Activated naive CD4-positive, alpha-beta T cell treated with anti-CD3 and anti-CD28 coated beads, Interleukin-2, amount 50 U/mL, for 72 hours (primary cell): Measurements from ENCODE around the gene PYGM. TPM values are rescaled to one million over a fixed set of nuclear protein-coding genes. Genes with fewer than 3 reads are reported as not detected.

Source experiments
- ATAC-seq, 2 donors: fragments of 150-1000 bp; cut with Tn5 transposase; 2 replicates each; pipeline ENCODE4 v1.10.0; 2021; ENCODE audit warnings: mild to moderate bottlenecking in 2 of 2, moderate library complexity in 2 of 2
- DNase-seq, 2 donors: peaks; one replicate each; pipeline ENCODE4 v3.0.0; 2021 to 2022; ENCODE audit warnings: low spot score in 2 of 2
- H3K27ac Mint-ChIP-seq, 2 donors: one replicate each; pipeline ENCODE4 v1.8.0; 2022; ENCODE audit warnings: mild to moderate bottlenecking in 2 of 2, mixed read lengths in 2 of 2
- H3K36me3 Mint-ChIP-seq, 2 donors: one replicate each; pipeline ENCODE4 v1.8.0; 2022; ENCODE audit warnings: mixed read lengths in 2 of 2
- H3K9me3 Mint-ChIP-seq, 2 donors: one replicate each; pipeline ENCODE4 v1.8.0; 2022; ENCODE audit warnings: mixed read lengths in 2 of 2
- total RNA-seq, 2 donors: library from RNA; stranded (reverse); gene quantifications; one replicate each; pipeline ENCODE4 v1.2.3, GENCODE V29; 2022

PYGM gene
- total RNA-seq, 2 donors from 2014 or later, result 0.87 to 2.3 TPM

DNA sequence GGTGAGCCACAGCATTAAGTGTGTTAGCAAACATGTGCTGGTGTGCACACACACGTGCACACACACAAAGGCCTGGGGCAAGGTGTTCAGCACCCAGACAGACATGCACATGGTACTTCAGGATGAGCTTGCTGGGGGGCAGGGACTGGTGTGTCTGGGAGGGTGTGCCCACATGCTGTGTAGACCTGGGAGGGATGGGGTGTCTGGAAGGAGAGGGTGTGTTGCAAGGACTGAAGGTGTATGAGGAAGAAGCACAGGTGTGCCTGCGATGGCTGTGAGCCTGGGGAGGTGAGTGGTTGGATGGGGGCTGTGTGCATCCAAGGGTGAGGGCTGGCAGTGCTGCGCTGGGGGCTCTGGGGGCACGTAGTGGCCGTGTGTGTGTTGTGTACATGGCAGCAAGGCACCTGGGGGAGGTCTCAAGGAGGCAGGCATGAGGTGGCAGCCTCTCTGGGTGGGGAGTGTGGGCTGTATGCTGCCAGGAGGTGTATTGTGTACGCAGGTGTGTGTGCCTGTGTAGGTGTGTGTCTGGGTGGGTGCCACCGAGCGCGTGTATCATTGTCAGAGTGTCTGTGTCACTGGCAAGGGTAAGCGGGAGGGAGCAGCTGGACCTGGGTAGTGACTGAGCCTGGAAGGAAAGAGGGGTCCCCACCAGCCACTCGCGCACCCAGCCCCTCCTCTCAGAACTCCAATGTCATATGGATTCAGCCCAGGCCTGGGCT, 39.0 kb downstream of the PYGM start:
- Mint-ChIP-seq H3K9me3 (no peaks in the 10 kb centered on the region), H3K27ac (no peak overlapping the region), H3K36me3 (no peaks in the 10 kb centered on the region)
- no peak for ATAC-seq
- DNase-seq, result no peak

- Mint-ChIP-seq H3K36me3 (no peaks in the 10 kb centered on the region), H3K27ac (no peak overlapping the region), H3K9me3 (no peaks in the 10 kb centered on the region)
- ATAC-seq (no peak), DNase-seq (no peak)
Observed at GRCh38 chr11:64720167-64720566, 39.6 kb downstream of the PYGM start.

GRCh38 chr11:64719406-64719805, 40.4 kb downstream of the PYGM start:
- H3K9me3 Mint-ChIP-seq, result no peaks in the 10 kb centered on the region
- ATAC-seq (no peak), DNase-seq (no peak)
- H3K27ac Mint-ChIP-seq, result no peak overlapping the region
- no peaks in the 10 kb centered on the region for H3K36me3 Mint-ChIP-seq

DNA sequence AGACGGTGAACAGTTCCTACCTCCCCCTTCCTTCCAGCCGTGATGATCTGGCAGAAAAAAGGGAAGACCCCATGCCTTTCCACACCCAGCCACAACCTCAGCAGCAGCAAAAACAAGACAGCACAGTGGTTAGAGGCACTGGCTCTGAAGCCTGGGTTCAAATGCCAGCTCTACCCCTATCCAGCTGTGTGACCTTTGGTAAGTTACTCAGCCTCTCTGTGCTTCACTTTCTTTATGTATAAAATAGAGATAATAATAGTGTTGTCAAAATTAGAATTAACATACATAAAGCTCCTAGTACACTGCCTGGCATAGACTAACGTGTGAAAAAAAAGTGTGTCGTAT, 41.0 kb downstream of the PYGM start:
- DNase-seq (no peak), ATAC-seq (no peak)
- Mint-ChIP-seq H3K36me3 (no peaks in the 10 kb centered on the region), H3K27ac (no peak overlapping the region), H3K9me3 (no peaks in the 10 kb centered on the region)

DNA sequence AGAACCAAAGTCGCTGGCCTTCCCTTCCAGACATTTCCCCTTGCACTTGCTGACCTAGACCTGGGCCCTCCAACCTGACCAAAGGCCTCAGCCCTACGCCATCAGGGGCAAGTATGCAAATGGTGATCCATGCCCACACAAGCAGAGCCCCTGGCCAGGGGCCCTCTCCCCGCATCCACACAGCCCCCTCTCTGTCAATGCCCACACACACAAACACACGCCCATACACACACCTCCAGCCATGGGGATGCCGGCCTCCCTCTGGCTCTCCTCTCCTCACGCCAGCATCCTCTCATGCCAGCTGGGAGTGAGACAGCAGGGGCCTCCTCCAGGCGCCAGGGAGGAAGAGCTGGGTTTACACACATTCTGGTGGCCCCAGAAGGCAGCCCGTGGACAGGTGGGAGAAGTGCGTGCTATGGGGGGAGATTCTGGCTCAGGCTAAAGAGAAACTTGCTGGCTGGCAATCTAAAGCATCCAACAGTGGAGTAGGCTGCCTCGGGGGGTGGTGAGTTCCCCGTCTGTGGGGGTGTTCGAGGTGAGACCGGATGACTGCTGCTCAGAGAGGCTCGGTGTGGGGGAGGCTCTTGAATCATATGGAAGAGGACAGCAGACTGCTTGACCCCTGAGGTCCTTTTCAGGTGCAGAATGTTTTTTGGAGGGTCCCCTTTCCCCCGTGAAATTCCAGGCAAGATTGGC, 41.5 kb downstream of the PYGM start:
- H3K36me3 Mint-ChIP-seq, result no peaks in the 10 kb centered on the region
- ATAC-seq (no peak), DNase-seq (no peak)
- no peaks in the 10 kb centered on the region for H3K9me3 Mint-ChIP-seq
- no peak overlapping the region for H3K27ac Mint-ChIP-seq

DNA sequence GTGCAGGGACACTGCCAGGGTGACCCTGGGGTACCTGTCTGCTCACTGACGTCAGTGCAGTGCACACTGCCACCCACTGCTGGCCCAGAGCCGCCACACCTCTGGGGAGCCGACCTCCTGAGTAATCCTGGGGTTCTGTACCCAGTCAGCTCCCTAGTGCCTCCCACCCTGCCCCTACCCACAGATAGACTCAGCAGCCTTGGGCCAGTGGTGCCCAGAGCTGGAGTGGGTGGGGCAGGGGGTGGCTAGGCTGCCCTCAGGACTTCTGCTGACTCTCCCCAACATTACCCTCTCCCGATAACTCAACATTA, 42.6 kb downstream of the PYGM start:
- DNase-seq (no peak), ATAC-seq (no peak)
- Mint-ChIP-seq H3K9me3 (no peaks in the 10 kb centered on the region), H3K27ac (no peak overlapping the region), H3K36me3 (peaks cover 0 to under 1% of the 10 kb centered on the region in 2 donors)

DNA sequence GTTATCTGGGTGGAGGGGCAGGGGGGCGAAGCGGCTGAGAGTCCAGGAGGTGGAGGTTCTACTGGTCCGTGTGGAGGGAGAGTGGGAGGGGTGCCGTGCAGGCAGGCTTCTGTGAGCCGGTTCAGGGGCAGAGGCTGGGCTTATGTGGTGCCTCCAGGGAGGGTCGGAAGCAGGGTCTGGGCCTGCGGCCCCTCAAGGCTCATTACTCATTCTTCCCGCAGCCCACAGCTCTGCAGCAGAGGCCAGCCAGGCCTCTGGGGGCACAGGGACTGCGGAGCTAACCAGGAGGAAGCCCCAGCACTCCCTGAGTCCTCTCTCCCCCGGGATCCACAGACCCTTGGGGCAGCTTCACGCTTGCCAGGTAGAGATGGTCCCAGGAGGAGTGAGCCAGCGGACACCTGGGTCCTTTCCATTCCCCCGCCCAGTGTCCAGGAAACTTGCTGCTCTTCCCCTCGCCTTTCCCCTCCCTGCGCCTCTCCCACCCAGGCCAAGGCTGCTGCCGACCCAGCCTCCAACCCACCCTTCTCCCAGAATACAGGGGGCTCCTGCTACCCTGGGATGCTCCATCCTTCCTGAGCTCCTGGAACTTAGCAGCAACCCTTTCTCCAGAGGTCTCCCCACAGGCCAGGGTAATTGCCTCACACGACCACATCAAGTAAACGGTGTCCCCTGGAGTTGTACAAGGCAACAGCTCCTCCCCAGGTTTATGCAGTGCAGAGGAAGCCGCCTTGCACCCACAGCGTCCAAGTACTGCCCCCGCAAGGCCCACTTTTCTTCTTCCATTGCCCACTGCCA, 43.1 kb downstream of the PYGM start:
- Mint-ChIP-seq H3K9me3 (no peaks in the 10 kb centered on the region), H3K36me3 (peaks cover 0 to 6% of the 10 kb centered on the region in 2 donors), H3K27ac (no peak overlapping the region)
- DNase-seq (no peak), ATAC-seq (no peak)

DNA sequence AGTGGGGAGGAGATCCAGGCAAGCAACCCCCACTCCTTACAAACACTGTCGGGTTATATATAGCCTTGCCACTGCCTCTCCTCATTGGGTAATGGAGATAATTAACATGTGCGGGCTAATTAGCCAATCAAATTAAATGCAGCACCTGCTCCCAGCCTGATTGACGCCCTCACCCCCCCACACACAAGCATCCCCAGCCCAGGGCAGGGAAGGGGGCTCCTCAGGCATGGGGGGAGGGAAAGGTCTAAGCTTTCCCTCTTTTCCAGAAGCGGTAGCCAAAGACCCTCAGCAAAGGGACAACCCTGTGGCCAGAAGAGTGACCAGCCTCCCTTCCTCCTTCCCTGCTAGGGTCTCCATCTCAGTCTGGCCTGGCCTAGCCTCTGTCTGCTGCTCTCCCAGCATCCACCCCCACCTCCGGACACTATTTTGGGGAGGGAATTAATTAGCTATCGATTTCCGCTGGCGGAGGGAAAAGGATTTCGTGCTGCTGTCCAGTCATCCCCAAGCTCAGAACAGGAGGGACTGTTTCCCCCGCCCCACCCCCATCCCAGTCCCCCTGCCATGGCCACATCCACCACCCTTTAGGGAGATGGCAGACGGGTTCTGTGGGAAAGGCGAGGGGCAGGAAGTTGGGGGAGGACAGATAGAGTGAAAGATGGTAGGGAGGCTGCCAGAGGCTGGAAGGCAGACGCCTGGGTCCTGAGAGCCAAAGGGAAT, 43.9 kb downstream of the PYGM start:
- Mint-ChIP-seq H3K36me3 (peaks cover 0 to 8% of the 10 kb centered on the region in 2 donors), H3K27ac (no peak overlapping the region), H3K9me3 (no peaks in the 10 kb centered on the region)
- ATAC-seq (no peak), DNase-seq (no peak)

DNA sequence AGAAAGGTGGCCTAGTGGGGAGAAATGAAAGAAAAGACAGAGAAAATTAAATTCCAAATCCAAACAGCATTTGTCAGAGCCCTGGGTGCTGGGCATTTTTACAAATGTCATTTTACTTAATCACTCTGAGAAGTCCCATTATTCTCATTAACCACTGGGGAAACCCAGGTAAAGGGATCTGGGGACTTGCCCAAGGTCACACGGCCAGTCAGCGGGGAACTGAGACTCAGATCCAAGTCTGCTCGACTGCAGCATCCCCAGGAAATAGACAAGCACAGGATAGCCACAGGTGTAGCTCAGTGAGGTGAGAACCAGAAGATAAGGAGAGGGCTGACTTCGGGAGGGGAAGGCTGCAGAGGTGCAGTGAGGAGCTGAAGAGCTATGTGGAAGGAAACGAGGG, 44.7 kb downstream of the PYGM start:
- Mint-ChIP-seq H3K36me3 (peaks cover 0 to 8% of the 10 kb centered on the region in 2 donors), H3K27ac (no peak overlapping the region), H3K9me3 (no peaks in the 10 kb centered on the region)
- DNase-seq (no peak), ATAC-seq (no peak)

DNA sequence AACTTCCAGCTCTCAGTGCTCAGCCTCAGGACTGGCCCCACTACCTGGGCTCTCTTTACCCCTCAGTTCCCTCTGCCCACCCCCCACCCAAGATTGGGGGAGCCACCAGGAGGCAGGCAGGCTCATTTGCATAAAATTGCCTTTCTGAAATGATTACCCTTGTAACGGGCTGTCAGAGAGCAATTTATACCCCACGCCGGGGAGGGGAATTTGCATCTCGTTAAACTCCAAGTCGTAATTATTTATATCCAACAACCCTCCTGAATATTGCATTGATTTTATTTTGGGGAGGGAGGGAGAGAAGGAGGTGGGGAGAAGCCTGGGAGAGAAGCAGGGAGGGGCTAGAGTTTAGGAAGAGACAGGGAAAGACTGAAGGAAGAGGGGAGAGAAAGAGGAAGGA, 45.1 kb downstream of the PYGM start:
- no peaks in the 10 kb centered on the region for H3K9me3 Mint-ChIP-seq
- H3K27ac Mint-ChIP-seq, result no peak overlapping the region
- no peak for DNase-seq
- ATAC-seq, result no peak
- H3K36me3 Mint-ChIP-seq, result peaks cover 0 to 8% of the 10 kb centered on the region in 2 donors

- Mint-ChIP-seq H3K27ac (no peak overlapping the region), H3K9me3 (no peaks in the 10 kb centered on the region)
Observed at GRCh38 chr11:64713781-64714363, 45.9 kb downstream of the PYGM start.

DNA sequence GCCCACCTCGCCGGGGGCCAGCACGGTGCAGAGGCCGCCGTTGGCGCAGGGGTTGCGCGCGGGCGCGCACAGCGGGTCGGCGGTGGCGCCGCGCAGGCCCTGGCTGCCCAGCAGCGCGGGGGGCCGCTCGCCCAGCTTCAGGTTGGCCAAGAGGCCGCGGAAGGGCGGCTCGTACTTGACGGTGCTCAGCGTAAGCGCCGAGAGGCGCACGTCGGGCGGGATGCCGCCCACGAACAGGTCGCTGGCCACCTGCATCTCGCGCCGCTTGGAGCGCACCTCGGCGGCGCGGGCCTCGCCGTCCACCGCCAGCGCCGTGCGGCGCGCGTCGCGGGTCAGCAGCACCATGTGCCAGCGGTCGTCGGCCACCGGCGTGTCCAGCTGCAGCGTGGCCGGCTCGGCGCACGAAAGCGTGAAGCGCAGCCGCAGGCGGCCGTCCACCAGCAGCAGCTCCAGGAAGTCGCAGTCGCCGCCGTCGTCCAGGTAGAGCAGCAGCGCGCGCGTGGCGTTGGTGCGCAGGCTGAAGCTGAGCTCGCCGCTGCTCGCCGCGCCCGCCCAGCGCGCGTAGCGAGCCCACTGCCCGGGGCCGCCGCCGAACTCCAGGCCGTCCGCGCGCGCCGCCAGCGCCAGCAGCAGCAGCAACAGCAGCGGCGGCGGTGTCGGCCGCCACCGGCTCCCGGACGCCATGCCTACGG, 46.6 kb downstream of the PYGM start:
- Mint-ChIP-seq H3K36me3 (peaks cover 0 to 8% of the 10 kb centered on the region in 2 donors), H3K27ac (no peak overlapping the region), H3K9me3 (no peaks in the 10 kb centered on the region)
- DNase-seq, result peak in 1 of 2 donors; percentile 30
- ATAC-seq, result peak in 1 of 2 donors; percentile 29

More at GRCh38 chr11:64713781-64714363, 45.9 kb downstream of the PYGM start:
- ATAC-seq (peak in 1 of 2 donors; percentile 2), DNase-seq (no peak)
- peaks cover 0 to 8% of the 10 kb centered on the region in 2 donors for H3K36me3 Mint-ChIP-seq

DNA sequence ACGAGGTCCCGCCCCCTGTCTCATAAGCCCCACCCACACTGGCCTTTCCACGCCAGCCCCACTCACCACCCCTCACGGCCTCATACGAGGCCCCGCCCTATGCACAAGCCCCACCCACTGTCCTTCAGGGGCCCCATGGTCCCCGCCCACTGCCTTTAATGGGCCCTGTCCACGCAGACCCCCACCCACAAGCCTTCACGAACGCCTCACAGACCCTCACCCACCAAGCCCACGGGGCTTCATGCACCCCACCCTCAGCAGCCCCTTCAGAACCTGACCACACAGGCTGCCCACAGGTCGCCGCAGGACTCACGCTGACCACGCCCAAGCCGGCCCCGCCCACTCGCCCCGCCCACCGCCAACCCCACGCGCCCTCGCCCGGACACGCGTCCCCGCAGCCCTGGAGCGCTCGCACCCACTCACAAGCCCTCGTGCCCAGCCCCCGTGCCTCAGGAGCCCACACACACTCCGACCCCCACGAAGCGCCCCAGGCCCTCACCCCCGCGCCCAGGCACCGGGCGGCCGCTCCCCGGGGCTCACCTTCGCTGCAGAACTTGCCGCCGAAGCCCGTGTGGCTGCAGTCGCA, 47.3 kb downstream of the PYGM start:
- ATAC-seq (peak in 1 of 2 donors; percentile 43), DNase-seq (no peak)
- no peaks in the 10 kb centered on the region for H3K9me3 Mint-ChIP-seq
- H3K27ac Mint-ChIP-seq, result no peak overlapping the region
- peaks cover 0 to 8% of the 10 kb centered on the region in 2 donors for H3K36me3 Mint-ChIP-seq

DNA sequence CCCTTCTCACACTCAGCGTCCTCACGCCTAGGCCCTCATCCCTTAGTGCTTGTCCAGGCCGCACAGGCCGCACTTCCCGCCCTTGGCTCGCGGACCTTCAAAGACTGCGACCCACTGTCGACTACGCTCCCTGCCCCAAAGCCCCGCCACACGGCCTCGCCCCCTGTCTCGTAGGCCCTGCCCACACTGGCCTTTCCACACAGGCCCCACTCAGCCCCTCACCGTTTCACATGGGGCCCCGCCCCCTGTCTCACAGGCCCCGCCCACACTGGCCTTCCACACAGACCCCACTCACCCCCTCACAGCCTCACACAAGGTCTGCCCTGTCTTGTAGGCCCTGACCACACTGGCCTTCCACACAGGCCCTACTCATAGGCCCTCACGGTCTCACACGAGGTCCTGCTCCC, 47.8 kb downstream of the PYGM start:
- Mint-ChIP-seq H3K9me3 (no peaks in the 10 kb centered on the region), H3K27ac (no peak overlapping the region), H3K36me3 (peaks cover 0 to 8% of the 10 kb centered on the region in 2 donors)
- DNase-seq (no peak), ATAC-seq (peak in 1 of 2 donors; percentile 7)

DNA sequence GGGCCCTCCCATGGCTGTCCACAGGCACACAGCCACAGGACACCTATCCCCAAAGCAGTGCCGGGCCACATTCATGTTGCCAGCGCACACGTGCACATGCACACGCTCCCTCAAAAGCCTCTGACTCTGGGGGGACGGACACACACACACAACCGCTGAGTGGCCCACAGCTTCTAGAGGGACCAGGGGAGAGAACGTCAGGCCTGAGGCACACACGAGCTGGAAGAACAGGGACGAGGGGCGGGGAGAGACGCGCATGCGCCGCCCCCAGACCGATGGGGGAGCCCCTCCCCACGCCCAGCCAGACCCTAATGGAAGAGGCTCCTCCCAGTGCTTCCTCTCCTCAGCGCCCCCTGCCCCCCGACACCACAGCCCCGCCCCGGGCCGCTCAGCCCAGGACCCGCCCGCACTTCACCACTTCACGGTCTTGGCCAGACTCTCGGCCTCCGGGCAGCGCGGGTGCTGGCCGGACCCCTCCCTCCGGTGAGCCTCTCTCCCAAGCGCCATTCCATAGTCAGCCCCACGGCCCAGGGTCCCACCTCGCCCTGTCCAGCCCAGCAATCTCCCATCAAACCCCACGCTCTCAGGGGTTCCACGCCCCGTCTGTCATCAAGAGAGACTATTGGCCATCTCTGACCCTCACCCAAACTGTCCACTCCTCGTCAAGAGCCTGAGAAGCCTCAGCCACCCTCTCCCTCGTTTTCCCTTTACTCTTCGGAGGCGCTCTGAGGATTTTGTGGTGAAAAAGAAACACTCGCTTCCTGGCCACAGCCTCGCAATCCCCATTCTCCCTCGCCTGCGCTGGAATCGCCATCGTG, 48.4 kb downstream of the PYGM start:
- H3K36me3 Mint-ChIP-seq, result peaks cover 0 to 8% of the 10 kb centered on the region in 2 donors
- no peak overlapping the region for H3K27ac Mint-ChIP-seq
- no peak for DNase-seq
- H3K9me3 Mint-ChIP-seq, result no peaks in the 10 kb centered on the region
- no peak for ATAC-seq
